ENCODE results near the gene UFM1.

- TF ChIP-seq SUZ12 (IDR thresholded peaks at IDR 0.05; ENCODE audit: extremely low read depth, insufficient read depth, insufficient read length) (no peak), ZNF274 (IDR thresholded peaks at IDR 0.05; ENCODE audit: low read depth, low read length) (no peak)
Observed at GRCh38 chr13:38361542-38362262, 12.1 kb downstream of the UFM1 start.

Data from NT2/D1 (cell line).